ENCODE data around the gene INPP5D. TPM values are rescaled to one million over a fixed set of nuclear protein-coding genes. Genes with fewer than 3 reads are reported as not detected.
"Not testable (repeated sequence)": the region's sequence is repeated elsewhere in the genome, so short reads cannot be mapped to it uniquely, and the experiment has no call there.

The INPP5D gene
- total RNA-seq, 1 donor from 2014 or later: 5.8 TPM

GRCh38 chr2:233049194-233049761, 10.9 kb upstream of the INPP5D start:
- no peak for ATAC-seq
- intact Hi-C loops (cut with micrococcal nuclease): no loop called here
- DNase-seq: no peak

GRCh38 chr2:233051241-233052149, 8.6 kb upstream of the INPP5D start:
- ATAC-seq: peak; percentile 93
- intact Hi-C loops (cut with micrococcal nuclease): no loop called here
- peak; percentile 81 for DNase-seq

- DNase-seq; ATAC-seq; intact Hi-C loops (cut with micrococcal nuclease): not testable (repeated sequence)
These were observed 7.6 kb upstream of the INPP5D start for GRCh38 chr2:233052517-233052916.

GRCh38 chr2:233053928-233054784, 6.0 kb upstream of the INPP5D start:
- DNase-seq (peak; percentile 77), ATAC-seq (peak; percentile 57)
- intact Hi-C loops (cut with micrococcal nuclease): no loop called here

- ATAC-seq: no peak
- intact Hi-C loops (cut with micrococcal nuclease): no loop called here
- no peak for DNase-seq
These were observed 4.8 kb upstream of the INPP5D start for GRCh38 chr2:233055362-233055761.

- ATAC-seq: no peak
- no peak for DNase-seq
- intact Hi-C loops (cut with micrococcal nuclease): no loop called here
These were observed 3.1 kb upstream of the INPP5D start for GRCh38 chr2:233056961-233057605.

- intact Hi-C loops (cut with micrococcal nuclease): no loop called here
- ATAC-seq (no peak), DNase-seq (no peak)
These were observed 1.2 kb upstream of the INPP5D start for GRCh38 chr2:233058717-233059546.

- intact Hi-C loops (cut with micrococcal nuclease): no loop called here
- ATAC-seq (no peak), DNase-seq (no peak)
These were observed 670 bp upstream of the INPP5D start for GRCh38 chr2:233059547-233059796.

GRCh38 chr2:233060501-233060979, 398 bp downstream of the INPP5D start:
- ATAC-seq: no peak

GRCh38 chr2:233060980-233061590, 943 bp downstream of the INPP5D start:
- no peak for DNase-seq
- ATAC-seq: no peak
- intact Hi-C loops (cut with micrococcal nuclease): no loop called here

More at GRCh38 chr2:233060501-233060979, 398 bp downstream of the INPP5D start:
- intact Hi-C loops (cut with micrococcal nuclease): no loop called here
- DNase-seq: no peak

- DNase-seq (peak; percentile 75), ATAC-seq (peak; percentile 79)
- intact Hi-C loops (cut with micrococcal nuclease): no loop called here
These were observed 1.7 kb downstream of the INPP5D start for GRCh38 chr2:233061591-233062450.

GRCh38 chr2:233062451-233062850, 2.3 kb downstream of the INPP5D start:
- DNase-seq (no peak), ATAC-seq (peak; percentile 26)
- intact Hi-C loops (cut with micrococcal nuclease): no loop called here

- no peak for DNase-seq
- ATAC-seq: no peak
- intact Hi-C loops (cut with micrococcal nuclease): no loop called here
These were observed 2.8 kb downstream of the INPP5D start for GRCh38 chr2:233062946-233063268.

- DNase-seq (no peak), ATAC-seq (no peak)
- intact Hi-C loops (cut with micrococcal nuclease): no loop called here
These were observed 3.3 kb downstream of the INPP5D start for GRCh38 chr2:233063269-233063975.

- no peak for DNase-seq
- intact Hi-C loops (cut with micrococcal nuclease): no loop called here
- no peak for ATAC-seq
These were observed 3.9 kb downstream of the INPP5D start for GRCh38 chr2:233063976-233064411.

GRCh38 chr2:233064530-233065199, 4.5 kb downstream of the INPP5D start:
- intact Hi-C loops (cut with micrococcal nuclease): no loop called here
- peak; percentile 9 for ATAC-seq
- no peak for DNase-seq

Data from left ventricle myocardium superior (tissue), 1 donor.